HCT116 (cell line): ENCODE data around the gene POC1B. TPM values are rescaled to one million over a fixed set of nuclear protein-coding genes. Genes with fewer than 3 reads are reported as not detected.

ENCODE experiments used
- ATAC-seq: fragments of 200-7000 bp; cut with Tn5 transposase; 2 replicates; pipeline ENCODE4 v1.9.1; 2020; ENCODE audit warnings: mild to moderate bottlenecking, moderate library complexity
- BruUV-seq: library from RNA; stranded (reverse); fragments of 400-500 nt; replicated peaks from 2 replicates; lab custom pipeline; 2021; lab: Mats Ljungman, UMichigan
- CTCF ChIA-PET: fragments of 300-600 bp; sonication (Branson Sonifier 250); formaldehyde crosslinking; loops from one replicate; lab custom pipeline; 2021; ENCODE audit warnings: antibody characterized with exemption; lab: Charles Lee
- POLR2A ChIA-PET: fragments of 300-600, 350-600 bp; sonication (Branson Sonifier 250); formaldehyde crosslinking; loops from one replicate; lab custom pipeline; 2021; ENCODE audit warnings: antibody characterized with exemption; lab: Charles Lee
- RAD21 ChIA-PET, 2 experiments: fragments of 300-600 bp; sonication (Branson Sonifier 250); formaldehyde crosslinking; loops; one replicate each; lab custom pipeline; 2023; ENCODE audit warnings: low total read pairs in 2 of 2; ENCODE audit not compliant: uncharacterized antibody in 2 of 2, unreplicated experiment in 2 of 2, low non-redundant PET in 1 of 2; lab: Charles Lee
- DNase-seq: peaks from one replicate; pipeline ENCODE4 v3.0.0-alpha.2; 2010; ENCODE audit warnings: low read depth, low spot score
- H2AFZ ChIP-seq: fragments of 200-600 bp; shearing (Covaris generic), sonication (generic); 2 replicates; pipeline ENCODE4 v1.6.1; 2017; ENCODE audit warnings: low read depth, mixed run types, mixed read lengths, antibody characterized with exemption, low read length; ENCODE audit not compliant: poor library complexity, severe bottlenecking
- H3K27ac ChIP-seq: 2 replicates; pipeline ENCODE4 v1.5.1; 2012; ENCODE audit warnings: low read depth, low read length
- H3K27me3 ChIP-seq: fragments of 200-600 bp; sonication (generic); 2 replicates; pipeline ENCODE4 v1.6.1; 2016; ENCODE audit warnings: mixed run types, low read length, mixed read lengths; ENCODE audit not compliant: insufficient read depth
- H3K36me3 ChIP-seq, 2 experiments: fragments of 200-500 bp in 1 of 2; fragments of 200-600 bp in 1 of 2; sonication (Bioruptor generic) in 1 of 2; sonication (generic) in 1 of 2; 2 replicates each; pipeline versions ENCODE4 v1.5.1 to v1.6.1; 2014 to 2016; ENCODE audit warnings: low read length in 2 of 2, inconsistent platforms in 1 of 2, mixed read lengths in 1 of 2, mixed run types in 1 of 2; ENCODE audit not compliant: insufficient read depth in 2 of 2, control insufficient read depth in 1 of 2
- H3K4me1 ChIP-seq, 2 experiments: fragments of 200-600 bp in 1 of 2; sonication (generic) in 1 of 2; 2 replicates each; pipeline versions ENCODE4 v1.5.1 to v1.6.1; 2012 to 2017; ENCODE audit warnings: low read length in 2 of 2, inconsistent platforms in 1 of 2, mild to moderate bottlenecking in 1 of 2, mixed read lengths in 1 of 2, mixed run types in 1 of 2, moderate library complexity in 1 of 2; ENCODE audit not compliant: insufficient read depth in 2 of 2, control insufficient read depth in 1 of 2
- H3K4me2 ChIP-seq: fragments of 200-600 bp; sonication (generic); 2 replicates; pipeline ENCODE4 v1.6.1; 2017; ENCODE audit warnings: mixed run types, low read length, mixed read lengths
- H3K4me3 ChIP-seq, 2 experiments: fragments of 200-600 bp in 1 of 2; sonication (generic) in 1 of 2; replicated peaks in 1 of 2; 2 replicates each; pipeline ENCODE4 v1.5.1; 2011 to 2016; ENCODE audit warnings: low read length in 2 of 2, control low read depth in 1 of 2, low read depth in 1 of 2, mild to moderate bottlenecking in 1 of 2, mixed read lengths in 1 of 2, mixed run types in 1 of 2
- H3K79me2 ChIP-seq: fragments of 200-600 bp; sonication (generic); 2 replicates; pipeline ENCODE4 v1.6.1; 2017; ENCODE audit warnings: mild to moderate bottlenecking, mixed run types, low read length, moderate library complexity, mixed read lengths; ENCODE audit not compliant: insufficient read depth
- H3K9ac ChIP-seq: fragments of 200-600 bp; sonication (generic); 2 replicates; pipeline ENCODE4 v1.6.1; 2016; ENCODE audit warnings: low read length, mixed read lengths
- H3K9me2 ChIP-seq: fragments of 200-600 bp; sonication (generic), shearing (Covaris generic); 2 replicates; pipeline ENCODE4 v1.6.1; 2017; ENCODE audit warnings: mixed run types, mild to moderate bottlenecking, moderate library complexity; ENCODE audit not compliant: insufficient read depth
- H3K9me3 ChIP-seq, 2 experiments: fragments of 200-500 bp in 1 of 2; fragments of 200-600 bp in 1 of 2; sonication (Bioruptor generic) in 1 of 2; sonication (generic) in 1 of 2; 2 replicates each; pipeline ENCODE4 v1.6.1; 2014 to 2017; ENCODE audit warnings: low read length in 2 of 2, mixed read lengths in 2 of 2, inconsistent platforms in 1 of 2, low read depth in 1 of 2, mild to moderate bottlenecking in 1 of 2, mixed run types in 1 of 2, moderate library complexity in 1 of 2; ENCODE audit not compliant: control insufficient read depth in 1 of 2, insufficient read depth in 1 of 2
- H4K20me1 ChIP-seq: fragments of 200-600 bp; sonication (generic), shearing (Covaris generic); 2 replicates; pipeline ENCODE4 v1.6.1; 2017; ENCODE audit warnings: mixed run types, mild to moderate bottlenecking, moderate library complexity; ENCODE audit not compliant: insufficient read depth
- CEBPB ChIP-seq: IDR thresholded peaks from 2 replicates; pipeline ENCODE4 v1.6.1; 2012; ENCODE audit warnings: low read depth
- FOSL1 ChIP-seq: IDR thresholded peaks from 2 replicates; pipeline ENCODE4 v1.6.1; 2012; ENCODE audit warnings: low read depth
- SRF ChIP-seq: IDR thresholded peaks from 2 replicates; pipeline ENCODE4 v1.6.1; 2012; ENCODE audit warnings: low read depth
- ZNF274 ChIP-seq: fragments of 200-500 bp; sonication (Bioruptor generic); IDR thresholded peaks from 2 replicates; pipeline ENCODE4 v1.6.1; 2014; ENCODE audit warnings: mild to moderate bottlenecking, low read depth, low read length, inconsistent platforms
- intact Hi-C: fragments of 100-400 bp; cut with micrococcal nuclease; formaldehyde crosslinking; loops from 2 replicates; pipeline ENCODE4 v1.10.0; 2022
- total RNA-seq: library from RNA; stranded (reverse); gene quantifications from one replicate; pipeline ENCODE4 v1.2.1, GENCODE V29; 2021; ENCODE audit not compliant: unreplicated experiment
- TF ChIP-seq, protein P1 (sequence below): IDR thresholded peaks from 2 replicates; pipeline ENCODE4 v1.6.1; 2012
- TF ChIP-seq, protein P2 (sequence below): IDR thresholded peaks from 2 replicates; pipeline ENCODE4 v1.6.1; 2012

POC1B gene
- total RNA-seq, 1 experiment from 2014 or later = 14.3 TPM

DNA sequence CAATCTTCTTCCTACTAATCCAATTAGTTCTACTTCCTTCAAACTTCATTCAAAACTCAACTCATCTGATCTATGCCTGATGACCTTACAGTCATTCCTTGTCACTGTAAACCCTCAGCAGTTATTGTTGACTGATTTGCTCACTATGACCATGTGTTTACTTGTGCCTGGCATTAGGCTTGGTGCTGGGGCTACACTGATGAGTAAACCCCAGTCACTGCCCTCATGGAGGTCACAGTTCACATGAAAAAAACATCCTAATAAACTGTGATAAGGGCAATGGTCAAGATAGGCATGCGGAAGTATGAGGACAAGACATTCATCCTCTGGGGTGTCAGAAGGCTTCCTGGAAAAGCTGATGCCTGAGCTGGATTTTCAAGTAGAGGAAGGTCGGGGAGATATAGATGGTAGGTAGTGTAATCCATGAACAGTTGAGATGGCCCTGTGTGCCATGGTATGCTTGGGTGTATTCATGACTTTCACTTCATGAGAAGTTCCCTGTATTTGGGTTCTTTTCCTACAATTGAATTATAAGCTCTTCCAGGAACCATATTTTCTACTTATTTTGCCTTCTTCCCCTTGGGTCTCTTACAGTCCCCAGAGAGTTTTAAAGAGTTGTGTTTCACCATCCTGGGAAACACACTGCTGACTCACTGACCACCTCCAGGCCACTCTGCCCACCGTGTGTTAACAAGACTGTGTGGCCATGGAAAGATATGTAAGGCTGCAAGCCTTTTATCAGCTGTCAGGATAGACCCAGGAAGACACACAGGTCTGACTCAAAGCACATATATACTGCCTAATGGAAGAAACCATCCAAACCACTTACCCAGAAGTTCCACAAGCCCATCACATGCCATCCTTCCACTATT, 134.8 kb downstream of the POC1B start:
- Histone ChIP-seq H3K4me3 (no peak overlapping the region), H2AFZ (no peak overlapping the region), H3K36me3 (no peaks in the 10 kb centered on the region)
- intact Hi-C loops = no loop called here
- TF ChIP-seq, protein P1, sequence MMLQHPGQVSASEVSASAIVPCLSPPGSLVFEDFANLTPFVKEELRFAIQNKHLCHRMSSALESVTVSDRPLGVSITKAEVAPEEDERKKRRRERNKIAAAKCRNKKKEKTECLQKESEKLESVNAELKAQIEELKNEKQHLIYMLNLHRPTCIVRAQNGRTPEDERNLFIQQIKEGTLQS = no peak
- TF ChIP-seq FOSL1 (no peak), SRF (no peak), CEBPB (no peak), ZNF274 (no peak)
- TF ChIP-seq, protein P2, sequence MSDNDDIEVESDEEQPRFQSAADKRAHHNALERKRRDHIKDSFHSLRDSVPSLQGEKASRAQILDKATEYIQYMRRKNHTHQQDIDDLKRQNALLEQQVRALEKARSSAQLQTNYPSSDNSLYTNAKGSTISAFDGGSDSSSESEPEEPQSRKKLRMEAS = no peak
- TF ChIP-seq, all 23 proteins: peak for 0
- CTCF ChIA-PET = no interaction called here
- H3K9me2 ChIP-seq = no peaks in the 10 kb centered on the region
- peaks cover 0 to 8% of the 10 kb centered on the region in 2 experiments; a peak in 2 of 4 replicates for H3K4me1 ChIP-seq
- no peaks in the 10 kb centered on the region for H3K9me3 ChIP-seq
- 0 out of 2 replicates have a peak, but pooled peaks have one; percentile 20 for ATAC-seq
- POLR2A ChIA-PET = interaction anchor here (0.8 kb wide), 1 partner anchor 39 kb away, joined by 4 read pairs; the partner anchor contains the start of gene DUSP6
- RAD21 ChIA-PET = no interaction called here
- no peak overlapping the region for H3K27ac ChIP-seq
- H4K20me1 ChIP-seq = no peaks in the 10 kb centered on the region
- DNase-seq = no peak
- no peaks in the 10 kb centered on the region for H3K27me3 ChIP-seq
- no peak overlapping the region for H3K4me2 ChIP-seq
- H3K9ac ChIP-seq = no peak overlapping the region
- BruUV-seq = no TSS peak
- no peaks in the 10 kb centered on the region for H3K79me2 ChIP-seq
